HG03135 (cell line): ENCODE data around the gene MGAT4B.

Experiments
- ATAC-seq: cut with Tn5 transposase; IDR thresholded peaks from one replicate; pipeline ENCODE4 v1.9.1; 2021; ENCODE audit warnings: mild to moderate bottlenecking, moderate library complexity; ENCODE audit not compliant: unreplicated experiment

Gene MGAT4B

DNA sequence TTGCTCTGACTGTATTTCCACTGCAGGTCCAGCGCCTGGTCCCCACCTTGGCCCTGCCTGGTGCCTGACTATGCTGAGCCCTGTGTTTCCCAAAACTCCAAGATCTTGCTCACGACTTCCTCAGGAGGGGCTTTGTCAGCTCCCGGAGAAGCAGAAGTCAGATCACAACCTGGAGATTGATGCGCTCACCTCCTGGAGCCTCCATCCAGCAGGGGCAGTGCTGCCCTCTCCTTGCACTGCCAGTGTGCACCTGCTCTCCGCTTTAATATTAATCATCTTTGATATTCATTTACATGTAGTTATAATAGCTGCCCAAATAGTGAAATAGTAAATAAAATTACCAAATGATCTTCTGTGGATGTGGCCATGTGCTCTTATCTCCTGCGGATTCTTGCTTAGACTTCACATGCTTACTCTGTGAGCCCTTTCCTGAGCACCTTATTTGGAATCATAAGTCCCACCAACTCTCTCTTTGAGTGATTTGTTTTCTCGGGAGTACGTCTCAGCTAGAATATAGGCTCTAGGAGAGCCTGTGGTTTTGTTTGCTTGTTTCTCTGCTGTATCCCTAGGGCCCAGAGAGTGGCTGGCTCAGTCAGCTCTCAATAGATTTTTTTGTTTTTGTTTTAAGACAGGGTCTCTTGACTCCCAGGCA, 56.7 kb downstream of the MGAT4B start:
- no peak for ATAC-seq

DNA sequence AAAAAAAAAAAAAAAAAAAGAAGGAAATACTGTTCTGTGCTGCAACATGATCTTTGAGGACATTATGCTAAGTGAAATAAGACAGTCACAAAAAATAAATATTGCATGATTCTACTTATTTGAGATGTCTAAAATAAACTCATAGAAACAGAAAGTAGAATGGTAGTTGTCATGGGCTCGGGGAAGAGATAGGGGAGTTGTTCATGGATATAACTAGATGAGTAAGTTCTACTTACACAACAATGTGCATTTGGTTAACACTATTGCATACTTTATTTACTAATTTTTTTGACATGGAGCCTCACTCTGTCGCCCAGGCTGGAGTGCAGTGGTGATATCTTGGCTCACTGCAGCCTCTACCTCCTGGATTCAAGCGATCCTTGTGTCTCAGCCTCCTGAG, 58.9 kb downstream of the MGAT4B start:
- ATAC-seq = no peak
